Erythroblast (primary cell): Measurements from ENCODE around the gene URM1.

Experiments used
- GATA1 ChIP-seq: IDR thresholded peaks from 2 replicates; pipeline ENCODE4 v1.6.1; 2011; ENCODE audit warnings: low read depth, mild to moderate bottlenecking, control low read depth, low read length, moderate library complexity
- POLR2A ChIP-seq: IDR thresholded peaks from 2 replicates; pipeline ENCODE4 v1.6.1; 2011; ENCODE audit warnings: mild to moderate bottlenecking, low read length

GRCh38 chr9:128384801-128385495 is 13.8 kb downstream of the URM1 start:
- TF ChIP-seq POLR2A (no peak), GATA1 (no peak)
